ENCODE results near the gene C1QTNF6.

Gene C1QTNF6

DNA sequence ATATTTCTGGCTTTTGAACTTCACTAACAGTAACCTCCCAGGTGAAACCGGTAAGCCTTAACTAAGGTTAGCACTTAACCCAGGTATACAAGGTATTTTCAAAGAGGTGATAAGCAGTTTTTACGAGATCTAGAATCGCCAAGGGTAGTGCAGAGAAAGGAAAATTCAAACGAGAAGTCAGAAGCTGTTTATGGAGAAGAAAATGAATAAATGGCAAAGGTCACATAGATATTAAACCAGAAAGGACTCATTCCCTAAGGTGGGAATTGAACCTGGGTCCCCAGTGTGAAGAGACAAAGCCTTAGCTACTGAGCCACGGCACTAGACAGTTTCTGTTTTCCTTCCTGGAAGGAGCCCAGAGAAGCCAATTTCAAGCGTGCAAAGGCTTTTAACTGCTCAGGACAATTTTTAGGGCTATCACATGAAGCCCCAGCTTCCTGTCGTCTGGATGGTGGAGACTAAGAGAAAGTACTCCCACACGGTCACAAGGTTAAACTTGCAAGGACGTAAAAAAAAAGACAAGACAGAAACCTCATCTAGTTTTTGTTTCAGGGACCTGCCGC is 5.7 kb upstream of the C1QTNF6 start:
- peak; percentile 45 to 48 (median 48) for DNase-seq (ENCODE audit: low read depth in 2 of 3, low spot score in 1 of 3)

DNA sequence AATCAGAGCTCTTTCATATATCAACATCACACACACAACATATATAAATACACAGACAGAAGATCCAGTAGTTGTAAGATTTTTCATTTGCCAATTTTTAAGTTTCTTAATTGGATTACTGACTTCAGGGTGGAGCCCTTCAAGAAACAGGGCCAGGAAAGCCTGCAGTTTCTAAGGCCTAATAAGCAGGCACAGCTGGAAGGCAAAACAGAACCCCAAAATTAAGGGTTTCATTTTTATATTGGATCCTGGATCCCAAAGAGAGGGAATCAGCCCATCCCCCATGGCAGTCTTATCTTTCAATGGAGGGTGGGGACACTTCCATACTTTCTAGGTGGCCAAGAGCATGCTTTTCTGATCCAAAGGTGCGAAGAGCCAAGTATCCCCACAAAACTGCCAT is 4.7 kb upstream of the C1QTNF6 start:
- DNase-seq (ENCODE audit: low read depth in 2 of 3, low spot score in 1 of 3) = no peak

DNA sequence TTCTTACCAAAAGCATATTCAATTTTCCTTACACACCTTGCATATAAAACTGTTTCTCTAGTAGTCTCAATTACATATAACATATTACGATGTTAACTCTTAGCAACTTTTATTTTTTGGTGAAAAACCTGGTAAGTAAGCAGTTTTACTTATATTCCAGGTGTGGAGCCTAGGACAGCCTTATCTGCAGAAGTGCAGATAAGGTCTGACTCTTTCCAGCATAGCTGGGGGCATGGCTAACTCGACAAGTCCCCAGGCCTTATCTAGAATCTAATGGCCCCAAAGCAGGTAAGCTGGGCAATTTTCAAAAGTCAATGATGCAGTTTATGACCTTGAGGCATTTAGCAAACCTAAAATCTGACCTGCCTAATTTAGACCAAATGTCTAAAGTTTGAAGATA is 4.2 kb upstream of the C1QTNF6 start:
- DNase-seq (ENCODE audit: low read depth in 2 of 3, low spot score in 1 of 3) = no peak

DNA sequence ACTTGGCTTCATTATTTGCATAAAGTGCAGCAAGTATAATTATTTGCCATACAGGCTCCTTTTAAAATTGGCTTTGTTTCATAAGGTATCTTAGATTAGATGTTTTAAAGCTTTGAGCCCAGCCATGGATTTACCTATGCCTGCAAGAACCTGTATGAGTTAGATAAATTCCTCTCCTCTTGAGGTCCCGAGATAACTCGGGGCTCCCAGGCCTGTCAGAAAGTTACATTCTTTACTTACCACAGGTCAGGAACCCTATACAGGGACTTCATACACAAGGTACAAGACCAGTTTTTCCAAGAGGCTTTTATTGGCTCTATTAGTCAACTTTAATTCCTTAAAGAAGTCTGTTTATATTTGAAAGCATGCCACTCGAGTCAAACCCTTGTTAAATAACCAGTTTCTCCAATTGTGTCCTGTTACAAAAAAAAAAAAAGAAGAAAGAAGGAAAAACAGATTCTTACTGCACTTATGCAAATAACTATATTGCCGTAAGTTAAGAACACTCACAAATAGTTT is 2.3 kb upstream of the C1QTNF6 start:
- no peak for DNase-seq (ENCODE audit: low read depth in 2 of 3, low spot score in 1 of 3)

DNA sequence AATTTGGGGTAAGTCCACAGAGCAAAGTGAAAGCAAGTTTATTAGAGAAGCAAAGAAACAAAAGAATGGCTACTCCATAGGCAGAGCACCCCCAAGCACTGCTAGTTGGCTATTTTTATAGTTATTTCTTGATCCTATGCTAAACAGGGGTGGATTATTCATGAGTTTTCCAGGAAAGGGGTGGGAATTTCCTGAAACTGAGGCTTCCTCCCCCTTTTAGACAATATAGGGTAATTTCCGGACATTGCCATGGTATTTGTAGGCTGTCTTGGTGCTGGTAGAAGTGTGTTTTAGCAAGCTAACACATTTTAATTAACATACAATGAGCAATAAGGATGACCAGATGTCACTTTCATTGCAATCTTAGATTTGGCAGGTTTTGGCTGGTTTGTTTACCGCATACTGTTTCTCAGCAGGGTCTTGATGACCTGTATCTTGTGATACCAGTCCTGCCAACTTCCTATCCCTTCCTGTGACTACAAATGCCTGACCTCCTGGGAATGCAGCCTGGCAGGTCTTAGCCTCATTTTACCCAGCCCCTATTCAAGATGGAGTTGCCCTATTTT is 937 bp upstream of the C1QTNF6 start:
- no peak for DNase-seq (ENCODE audit: low read depth in 2 of 3, low spot score in 1 of 3)

DNA sequence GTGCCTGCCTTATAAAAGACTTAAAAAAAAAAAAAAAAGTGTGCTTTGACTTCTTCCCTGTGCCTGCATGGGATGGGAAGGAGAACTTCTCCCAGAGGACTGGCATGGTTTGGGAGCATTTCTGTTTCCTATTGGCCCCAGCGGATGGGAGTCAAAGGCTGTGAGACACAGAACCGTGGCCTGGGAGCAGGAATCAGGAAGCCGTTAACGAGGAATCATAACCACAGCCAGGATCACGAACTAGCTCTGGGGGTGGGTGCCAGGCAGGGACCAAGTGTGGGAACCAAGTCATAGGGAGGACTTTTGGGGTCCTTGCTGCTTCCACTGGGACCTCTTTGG is 526 bp downstream of the C1QTNF6 start:
- DNase-seq (ENCODE audit: low read depth in 2 of 3, low spot score in 1 of 3) = no peak

DNA sequence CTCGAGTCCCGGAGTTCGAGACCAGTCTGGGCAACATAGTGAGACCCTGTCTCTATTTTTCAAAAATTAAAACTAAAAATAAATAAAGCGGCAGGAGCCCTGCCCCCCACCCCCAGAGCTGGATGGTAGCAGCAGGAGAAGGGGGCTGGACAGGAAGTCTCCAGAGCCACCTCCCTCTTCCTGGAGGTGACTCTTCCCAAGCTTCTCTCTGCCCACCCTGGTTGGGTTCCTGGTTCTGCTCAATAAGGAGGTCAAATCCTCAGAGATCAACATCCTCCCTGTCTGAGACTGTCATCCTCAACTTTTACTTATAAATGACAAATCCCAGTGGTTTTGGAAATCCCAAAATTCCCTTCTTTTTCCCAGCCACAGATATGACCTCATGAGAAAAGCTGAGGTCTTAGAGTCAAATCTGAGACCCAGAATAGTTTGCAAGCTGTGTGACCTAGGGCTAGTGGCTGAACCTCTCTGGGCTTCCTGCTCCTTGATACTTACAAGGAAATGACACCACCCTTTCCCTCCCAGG is 987 bp downstream of the C1QTNF6 start:
- DNase-seq (ENCODE audit: low read depth in 2 of 3, low spot score in 1 of 3) = no peak

DNA sequence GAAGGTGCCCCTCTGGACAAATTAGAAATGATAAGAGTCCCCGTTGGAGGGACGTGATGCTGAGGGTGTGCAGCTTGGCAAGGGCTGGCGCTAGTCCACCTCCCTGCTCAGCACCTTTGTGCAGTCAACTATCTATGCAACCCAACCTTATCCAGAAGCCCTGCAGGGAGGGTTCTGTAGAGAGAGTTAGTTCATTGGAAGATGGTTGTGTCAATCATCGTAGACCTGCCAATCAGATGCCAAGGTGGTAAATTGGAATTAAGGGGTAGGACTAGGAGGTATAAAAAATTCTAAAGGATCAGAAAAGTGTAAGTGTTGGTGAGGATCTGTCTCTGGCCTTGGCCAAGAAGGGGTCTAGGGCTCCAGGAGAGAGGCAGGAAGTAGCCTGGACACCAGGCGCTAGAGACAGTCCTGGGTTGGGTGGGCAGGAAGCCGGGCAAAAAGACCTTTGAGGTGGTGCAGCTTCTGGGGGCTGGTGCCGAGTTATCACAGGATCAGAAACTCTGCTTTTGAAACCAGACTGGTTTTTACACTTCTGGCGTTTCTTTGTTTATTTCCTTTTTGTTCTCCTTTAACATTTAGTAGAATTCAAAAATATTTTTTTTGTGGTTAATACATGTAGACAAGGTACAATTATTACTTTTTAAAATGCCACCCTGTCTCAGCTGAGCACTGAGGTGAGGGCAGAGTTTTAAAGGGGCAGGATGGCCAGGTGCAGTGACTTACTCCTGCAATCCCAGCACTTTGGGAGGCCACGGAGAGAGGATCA is 1.6 kb downstream of the C1QTNF6 start:
- DNase-seq (ENCODE audit: low read depth in 2 of 3, low spot score in 1 of 3) = peak in 1 of 3 donors; percentile 53

DNA sequence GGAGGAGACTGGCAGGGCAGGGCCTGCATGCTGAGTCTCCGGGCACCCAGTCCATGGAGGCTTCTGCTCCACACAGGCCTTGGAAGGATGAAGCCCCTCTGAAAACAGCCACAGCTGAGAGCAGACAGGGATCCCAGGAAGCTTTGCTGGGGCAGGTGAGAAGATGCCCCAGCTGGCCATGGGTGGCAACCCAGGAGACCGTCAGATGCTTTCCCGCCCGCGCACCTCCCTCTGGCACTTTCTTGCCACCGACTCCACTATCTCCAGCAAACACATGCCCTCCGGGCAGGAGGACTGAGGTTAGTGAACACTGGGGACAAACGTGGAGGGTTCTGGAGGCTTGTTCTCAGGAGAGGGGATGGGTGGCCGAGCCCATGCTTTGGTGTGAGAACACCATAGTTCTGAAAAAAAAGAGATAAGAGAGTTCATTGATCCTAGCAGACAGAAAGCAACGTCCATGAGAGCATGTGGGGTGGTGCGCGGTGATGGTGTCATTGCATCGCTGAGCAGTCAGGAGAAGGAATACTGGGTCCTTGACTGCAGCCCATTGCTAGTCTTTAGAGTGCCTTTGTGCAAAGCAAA is 2.3 kb downstream of the C1QTNF6 start:
- no peak for DNase-seq (ENCODE audit: low read depth in 2 of 3, low spot score in 1 of 3)

DNA sequence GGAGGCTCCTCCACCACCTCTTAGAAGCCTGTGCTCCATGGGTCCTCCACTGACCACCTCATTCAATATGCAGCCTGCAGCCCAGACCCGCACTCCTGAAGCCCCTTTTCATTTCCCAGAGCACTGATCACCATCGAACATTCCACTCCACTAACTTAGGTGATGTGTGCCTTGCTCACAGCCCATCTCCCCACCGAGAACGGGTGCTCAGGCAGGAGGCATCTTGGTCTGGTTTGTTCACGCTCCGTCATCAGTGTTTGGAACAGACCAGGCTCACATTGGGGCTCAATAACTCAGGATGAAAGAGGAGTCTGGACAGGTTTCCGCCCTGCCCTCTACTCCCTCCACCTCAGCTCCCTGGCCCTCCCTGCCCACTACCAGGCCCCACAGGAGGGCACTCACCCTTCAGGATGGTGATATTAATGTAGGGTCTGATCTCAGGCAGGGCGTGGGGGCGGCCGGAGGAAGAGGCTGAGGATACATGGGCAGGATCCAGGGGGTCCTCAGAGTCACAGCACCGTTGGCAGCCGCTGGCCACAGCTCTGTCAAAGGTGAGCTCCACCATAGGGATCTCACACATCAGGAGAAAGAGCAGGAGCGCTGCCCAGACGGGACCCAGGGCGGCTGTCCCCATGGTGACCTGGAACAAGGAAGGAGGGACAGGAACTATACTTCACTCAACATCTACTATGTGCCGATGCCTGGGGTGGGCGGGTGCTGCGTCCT is 3.1 kb downstream of the C1QTNF6 start:
- no peak for DNase-seq (ENCODE audit: low read depth in 2 of 3, low spot score in 1 of 3)

DNA sequence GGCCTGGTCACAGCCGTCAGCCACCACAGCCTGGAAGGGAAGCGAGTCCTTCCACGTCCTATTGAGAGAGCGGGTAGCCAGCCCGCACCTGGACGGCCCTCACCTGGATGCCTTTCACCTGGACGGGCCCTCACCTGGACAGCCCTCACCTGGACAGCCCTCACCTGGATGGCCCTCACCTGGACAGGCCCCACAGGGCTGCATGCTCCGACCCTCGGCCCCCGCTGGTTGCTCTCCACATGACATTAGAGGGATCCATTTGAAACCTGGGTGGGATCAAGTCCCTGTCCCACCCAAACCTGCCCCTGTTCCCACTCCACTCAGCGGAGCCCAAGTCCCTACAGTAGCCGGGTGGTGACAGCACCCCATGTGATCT is 3.7 kb downstream of the C1QTNF6 start:
- no peak for DNase-seq (ENCODE audit: low read depth in 2 of 3, low spot score in 1 of 3)

DNA sequence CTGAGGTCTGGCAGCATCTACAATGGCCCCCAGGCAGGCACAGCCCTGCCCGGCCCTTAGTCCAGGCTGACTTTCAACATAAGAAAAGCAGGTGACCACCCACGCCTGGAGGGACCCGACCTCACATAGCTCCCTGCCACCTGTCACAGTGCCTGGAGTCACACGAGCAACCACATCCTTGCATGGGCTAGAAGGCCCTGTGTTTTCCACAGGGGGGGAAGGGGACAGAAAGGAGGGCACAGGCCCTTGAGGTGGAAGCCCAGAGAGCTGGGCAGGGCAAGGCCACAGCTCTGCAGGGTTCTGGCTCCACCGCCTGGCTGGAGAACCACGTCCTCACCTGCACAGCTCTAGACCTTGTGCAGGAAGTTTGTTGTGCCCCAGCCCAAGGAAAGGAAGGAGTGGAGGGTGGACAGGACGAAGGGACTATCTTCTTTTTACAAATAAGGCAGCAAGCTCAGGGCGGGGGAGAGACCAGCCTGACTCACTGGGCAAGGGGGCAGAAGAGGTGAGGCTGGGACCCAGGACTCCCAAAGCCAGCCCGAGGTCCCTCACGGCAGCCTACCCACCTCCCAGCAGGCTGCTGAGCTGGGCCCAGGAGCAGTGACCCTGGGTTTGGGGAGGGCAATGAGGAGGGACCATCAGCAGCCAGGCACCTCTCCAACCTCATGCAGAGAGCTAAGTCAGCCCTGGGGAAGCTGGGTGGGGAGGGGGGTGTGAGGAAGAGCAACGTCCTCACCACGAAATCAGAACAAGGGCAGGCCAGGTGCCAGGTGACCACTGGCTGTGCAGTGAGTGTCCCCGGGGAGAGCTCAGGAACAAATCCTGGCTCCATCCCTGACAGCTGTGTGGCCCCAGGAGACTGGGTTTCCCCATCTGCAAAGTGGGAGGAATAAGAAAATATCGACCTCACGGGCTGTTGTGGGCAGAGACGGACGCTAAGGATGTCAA is 4.3 kb downstream of the C1QTNF6 start:
- no peak for DNase-seq (ENCODE audit: low read depth in 2 of 3, low spot score in 1 of 3)

DNA sequence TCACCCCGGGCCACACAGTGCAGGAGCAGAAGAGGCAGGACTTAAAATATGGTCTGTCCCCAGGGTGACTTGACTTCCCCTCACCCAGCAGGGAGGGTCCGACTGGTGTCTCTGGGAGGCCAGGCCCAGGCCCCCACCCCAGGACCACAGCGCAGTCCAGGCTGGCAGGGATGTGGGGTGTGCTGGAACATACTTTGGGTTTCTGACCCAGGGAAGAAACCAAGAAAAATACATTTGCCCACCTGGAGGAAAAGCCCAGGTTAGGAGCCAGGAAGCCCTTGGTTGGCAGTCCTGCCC is 5.2 kb downstream of the C1QTNF6 start:
- DNase-seq (ENCODE audit: low read depth in 2 of 3, low spot score in 1 of 3) = no peak

DNA sequence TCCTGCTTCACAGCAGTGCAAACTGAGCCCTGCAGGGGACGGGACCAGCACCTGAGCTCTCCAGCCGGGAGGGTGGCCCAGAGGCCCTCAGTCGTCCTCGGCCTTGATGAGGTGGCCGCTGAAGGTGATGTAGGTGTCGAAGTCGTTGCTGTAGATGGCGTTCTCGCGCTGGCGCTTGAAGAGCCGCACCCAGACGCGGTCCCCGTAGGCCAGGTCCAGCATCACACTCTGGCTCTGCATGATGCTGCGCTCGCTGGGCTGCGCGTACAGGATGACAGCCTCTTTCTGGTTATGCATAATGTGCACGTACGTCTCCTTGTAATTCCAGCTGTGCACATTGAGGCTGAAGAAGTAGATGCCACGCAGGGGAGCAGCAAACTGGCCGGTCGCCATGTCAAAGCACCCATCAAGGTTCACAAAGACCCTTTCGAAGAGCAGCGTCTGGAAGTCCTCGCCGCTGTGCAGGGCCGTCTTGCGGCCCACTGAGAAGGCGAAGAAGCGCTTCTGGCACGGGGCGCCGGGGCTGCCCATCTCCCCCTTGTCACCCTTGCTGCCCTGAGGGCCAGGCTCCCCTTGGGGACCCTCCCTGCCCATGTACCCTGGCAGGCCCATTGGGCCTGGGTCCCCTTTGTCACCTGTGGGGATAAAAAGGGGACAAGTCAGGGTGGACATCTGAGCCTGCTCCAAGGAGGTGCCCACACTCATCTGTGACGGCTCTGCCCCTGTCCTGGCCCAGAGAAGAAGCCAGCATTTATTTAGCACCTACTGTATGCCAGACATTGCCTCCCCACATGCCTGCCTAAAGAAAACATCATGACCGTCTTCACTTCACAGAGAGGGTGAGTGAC is 5.7 kb downstream of the C1QTNF6 start:
- DNase-seq (ENCODE audit: low read depth in 2 of 3, low spot score in 1 of 3) = no peak

DNA sequence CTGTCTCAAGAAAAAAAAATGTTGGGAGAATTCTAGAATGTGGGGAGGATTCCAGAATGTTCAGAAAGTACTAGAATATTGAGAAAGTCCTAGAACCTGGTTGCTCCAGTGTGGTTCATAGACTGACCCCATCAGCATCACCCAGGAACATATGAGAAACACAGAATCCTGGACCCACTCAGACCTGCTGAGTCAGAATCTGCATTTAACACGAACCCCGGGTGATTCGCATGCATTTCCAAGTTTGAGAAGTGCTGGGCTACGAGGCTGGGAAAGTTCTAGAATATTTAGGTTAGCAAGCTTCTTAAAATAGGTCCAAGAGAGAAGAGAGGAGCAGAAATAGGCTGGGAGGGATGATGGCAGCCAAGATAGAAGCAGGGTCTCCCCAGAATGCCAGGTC is 6.4 kb downstream of the C1QTNF6 start:
- DNase-seq (ENCODE audit: low read depth in 2 of 3, low spot score in 1 of 3) = no peak

DNA sequence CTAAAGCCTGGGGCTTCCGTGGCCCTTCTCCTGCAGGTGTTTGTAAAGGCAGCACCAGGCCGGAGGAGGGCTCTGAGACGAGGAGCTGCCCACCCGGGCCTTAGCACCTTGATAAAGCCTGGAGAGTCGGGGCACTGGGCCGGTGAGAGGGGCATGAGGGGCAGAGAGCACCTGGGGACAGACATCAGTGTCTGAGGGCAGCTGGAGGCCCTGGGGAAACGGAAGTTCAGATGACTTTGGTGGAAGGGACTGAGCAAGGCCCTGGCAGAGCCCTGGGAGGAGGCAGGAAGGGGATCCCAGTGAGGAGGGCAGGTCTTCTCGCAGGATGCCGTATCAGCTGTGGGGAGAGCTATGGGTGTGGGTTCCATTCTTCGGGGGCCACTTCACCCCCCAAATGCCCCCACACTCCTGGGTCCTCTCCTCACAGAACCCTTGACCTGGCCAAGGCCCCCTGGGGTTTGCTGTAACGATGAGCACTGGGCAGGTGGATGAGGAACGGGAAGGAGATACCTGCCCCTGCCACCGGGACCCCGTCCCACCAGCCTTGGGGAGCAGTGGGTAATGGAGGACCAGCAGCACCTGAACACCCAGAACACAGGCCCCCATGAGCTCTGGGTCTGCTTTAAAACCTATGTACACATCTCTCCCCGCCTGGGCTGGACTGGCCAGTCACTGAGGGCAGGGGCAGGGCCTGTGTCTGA is 7.4 kb downstream of the C1QTNF6 start:
- DNase-seq (ENCODE audit: low read depth in 2 of 3, low spot score in 1 of 3) = no peak

DNA sequence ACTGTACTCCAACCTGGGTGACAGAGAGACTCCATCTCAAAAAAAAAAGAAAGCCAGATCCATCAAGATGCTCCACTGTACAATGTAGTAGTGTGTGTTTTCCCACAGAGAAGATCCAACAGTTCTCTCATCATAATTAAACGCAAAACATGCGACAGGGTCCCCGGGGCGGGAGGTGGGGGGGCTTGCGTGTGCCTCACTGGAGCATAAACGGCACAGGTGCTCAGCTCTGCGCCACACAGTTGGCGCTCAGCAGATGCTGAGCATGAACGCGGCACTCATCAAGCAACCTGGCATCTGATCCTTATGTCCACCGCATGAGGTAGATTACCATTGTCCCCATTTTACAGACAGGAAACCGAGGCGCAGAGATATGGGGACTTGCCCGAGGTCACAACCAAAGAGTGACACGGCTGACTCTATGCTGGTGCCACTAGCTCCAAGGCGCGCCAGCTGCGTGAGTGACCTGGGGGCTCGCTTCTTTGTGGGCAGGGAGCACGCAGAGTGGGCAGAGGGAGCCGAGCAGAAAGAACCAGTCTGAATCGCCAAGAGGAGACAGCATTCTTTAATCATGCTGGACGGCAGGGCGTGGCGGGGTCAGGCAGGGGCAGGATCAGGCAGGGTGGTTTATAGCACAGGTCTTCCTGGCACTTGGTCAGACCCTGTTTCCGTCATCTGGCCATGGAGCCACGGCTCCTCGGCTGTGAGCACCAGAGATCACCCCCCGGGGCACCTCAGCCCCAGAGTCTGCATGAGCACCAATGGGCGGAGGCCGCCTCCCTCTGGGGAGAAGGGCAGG is 8.2 kb downstream of the C1QTNF6 start:
- no peak for DNase-seq (ENCODE audit: low read depth in 2 of 3, low spot score in 1 of 3)

DNA sequence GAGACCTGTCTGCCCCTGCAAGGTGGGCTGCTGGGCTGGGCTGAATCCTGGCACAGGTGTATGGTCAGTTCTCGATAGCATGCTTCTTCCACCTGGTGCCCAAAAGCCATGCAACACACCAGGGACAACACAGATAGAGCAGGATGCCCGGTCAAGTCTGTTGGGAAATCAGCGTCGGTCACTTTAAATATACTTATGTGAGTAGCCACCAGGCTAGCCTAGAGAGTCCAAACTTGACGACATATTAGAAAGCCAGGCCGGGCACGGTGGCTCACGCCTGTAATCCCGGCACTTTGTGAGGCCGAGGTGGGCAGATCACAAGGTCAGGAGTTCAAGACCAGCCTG is 8.9 kb downstream of the C1QTNF6 start:
- DNase-seq (ENCODE audit: low read depth in 2 of 3, low spot score in 1 of 3) = no peak
